Common myeloid progenitor, CD34-positive (primary cell): ENCODE measurements around the gene VPS39.
A peak's percentile ranks its signal among the peaks of the same experiment; 100 is the strongest.

Source experiments
- CTCF ChIA-PET: fragments of 350-600 bp; sonication (Branson Sonifier 250); formaldehyde crosslinking; loops from one replicate; lab custom pipeline; 2021; ENCODE audit warnings: antibody characterized with exemption; lab: Charles Lee
- POLR2A ChIA-PET: fragments of 350-600 bp; sonication (Branson Sonifier 250); formaldehyde crosslinking; loops from one replicate; lab custom pipeline; 2021; ENCODE audit warnings: antibody characterized with exemption; lab: Charles Lee
- DNase-seq, 3 donors: peaks; one replicate each; pipeline versions ENCODE4 v3.0.0 to v3.0.0-alpha.2; 2013
- H3K27ac ChIP-seq, 2 experiments: 1 replicate in 1 of 2; 2 replicates in 1 of 2; pipeline ENCODE4 v1.7.0; 2013; ENCODE audit warnings: inconsistent platforms in 2 of 2, low read length in 2 of 2, mild to moderate bottlenecking in 2 of 2, low read depth in 1 of 2, moderate library complexity in 1 of 2; ENCODE audit not compliant: severe bottlenecking in 2 of 2, insufficient read depth in 1 of 2, poor library complexity in 1 of 2
- H3K27me3 ChIP-seq, 5 experiments: replicated peaks in 2 of 5; 1 replicate in 3 of 5; 2 replicates in 2 of 5; pipeline versions ENCODE4 v1.6.1 to v1.7.0; 2013; ENCODE audit warnings: low read length in 4 of 5, mild to moderate bottlenecking in 2 of 5, moderate library complexity in 2 of 5, inconsistent platforms in 1 of 5; ENCODE audit not compliant: insufficient read depth in 5 of 5, control insufficient read depth in 4 of 5
- H3K36me3 ChIP-seq, 4 experiments: 1 replicate in 2 of 4; 2 replicates in 2 of 4; pipeline versions ENCODE4 v1.6.1 to v1.7.0; 2013; ENCODE audit warnings: low read length in 3 of 4, control low read depth in 1 of 4, mild to moderate bottlenecking in 1 of 4; ENCODE audit not compliant: control insufficient read depth in 4 of 4, insufficient read depth in 4 of 4
- H3K4me1 ChIP-seq, 4 experiments: 1 replicate in 3 of 4; 2 replicates in 1 of 4; pipeline versions ENCODE4 v1.6.1 to v1.7.1; 2013; ENCODE audit warnings: low read length in 3 of 4, mild to moderate bottlenecking in 3 of 4, control low read depth in 1 of 4, inconsistent platforms in 1 of 4, moderate library complexity in 1 of 4; ENCODE audit not compliant: control insufficient read depth in 4 of 4, insufficient read depth in 4 of 4; ENCODE audit errors: control extremely low read depth in 1 of 4
- H3K4me3 ChIP-seq, 7 experiments: 1 replicate in 4 of 7; 2 replicates in 3 of 7; pipeline versions ENCODE4 v1.5.1 to v1.7.0; 2013; ENCODE audit warnings: mild to moderate bottlenecking in 7 of 7, low read length in 6 of 7, moderate library complexity in 6 of 7, inconsistent platforms in 2 of 7, low read depth in 2 of 7, control low read depth in 1 of 7; ENCODE audit not compliant: insufficient read depth in 4 of 7, control insufficient read depth in 1 of 7; ENCODE audit errors: extremely low read depth in 1 of 7
- H3K9me3 ChIP-seq, 5 experiments: 1 replicate in 4 of 5; 2 replicates in 1 of 5; pipeline versions ENCODE4 v1.6.1 to v1.7.1; 2013; ENCODE audit warnings: low read length in 4 of 5, mild to moderate bottlenecking in 2 of 5, inconsistent platforms in 1 of 5, low read depth in 1 of 5, moderate library complexity in 1 of 5; ENCODE audit not compliant: control insufficient read depth in 4 of 5, insufficient read depth in 2 of 5; ENCODE audit errors: control extremely low read depth in 1 of 5
- WGBS: methylation state at CpG from one replicate; pipeline ENCODE4 v1.1.5; 2013; ENCODE audit not compliant: insufficient coverage; 5-methylcytosine and 5-hydroxymethylcytosine counted together

The VPS39 gene

GRCh38 chr15:42172475-42172874, 35.6 kb downstream of the VPS39 start:
- H3K36me3 ChIP-seq: peaks cover 19 to 81% (median 53%) of the 10 kb centered on the region in 4 experiments

GRCh38 chr15:42171795-42172194, 36.3 kb downstream of the VPS39 start:
- no CpG with 5 or more reads among the region's 1 CpG for WGBS
- no peaks in the 10 kb centered on the region for H3K4me1 ChIP-seq
- H3K27ac ChIP-seq: no peak overlapping the region
- POLR2A ChIA-PET: interaction anchor here (0.6 kb wide), 1 partner anchor 203 kb away, joined by 3 read pairs; no protein-coding TSS in a partner anchor
- H3K9me3 ChIP-seq: no peaks in the 10 kb centered on the region
- no peak for DNase-seq
- CTCF ChIA-PET: no interaction called here
- no peak overlapping the region for H3K4me3 ChIP-seq
- no peaks in the 10 kb centered on the region for H3K27me3 ChIP-seq
- H3K36me3 ChIP-seq: peaks cover 24 to 81% (median 58%) of the 10 kb centered on the region in 4 experiments

More at GRCh38 chr15:42172475-42172874, 35.6 kb downstream of the VPS39 start:
- CTCF ChIA-PET: no interaction called here
- Histone ChIP-seq H3K4me3 (no peak overlapping the region), H3K27ac (no peak overlapping the region), H3K4me1 (no peaks in the 10 kb centered on the region), H3K9me3 (no peaks in the 10 kb centered on the region), H3K27me3 (no peaks in the 10 kb centered on the region)
- DNase-seq: no peak
- POLR2A ChIA-PET: interaction anchor here (0.7 kb wide), 1 partner anchor 276 kb away, joined by 3 read pairs; no protein-coding TSS in a partner anchor
- WGBS: 95% methylated on average over 4 of the region's 5 CpGs

GRCh38 chr15:42171122-42171521, 37.0 kb downstream of the VPS39 start:
- H3K27me3 ChIP-seq: no peaks in the 10 kb centered on the region
- no peak overlapping the region for H3K27ac ChIP-seq
- ChIA-PET POLR2A (no interaction called here), CTCF (no interaction called here)
- peaks cover 28 to 83% (median 64%) of the 10 kb centered on the region in 4 experiments for H3K36me3 ChIP-seq
- DNase-seq: no peak
- WGBS: no CpG with 5 or more reads among the region's 1 CpG
- no peak overlapping the region for H3K4me3 ChIP-seq
- no peaks in the 10 kb centered on the region for H3K4me1 ChIP-seq
- no peaks in the 10 kb centered on the region for H3K9me3 ChIP-seq

GRCh38 chr15:42166225-42166940, 41.7 kb downstream of the VPS39 start:
- CTCF ChIA-PET: interaction anchor here (1.4 kb wide), 1 partner anchor 103 kb away, joined by 4 read pairs; no protein-coding TSS in a partner anchor
- DNase-seq: no peak

GRCh38 chr15:42165106-42165505, 43.0 kb downstream of the VPS39 start:
- DNase-seq: no peak
- peaks cover 29 to 92% (median 81%) of the 10 kb centered on the region in 4 experiments for H3K36me3 ChIP-seq
- H3K4me3 ChIP-seq: no peak overlapping the region

More at GRCh38 chr15:42166225-42166940, 41.7 kb downstream of the VPS39 start:
- H3K9me3 ChIP-seq: no peaks in the 10 kb centered on the region
- 95% methylated on average over 12 of the region's 13 CpGs for WGBS
- peaks cover 20 to 90% (median 77%) of the 10 kb centered on the region in 4 experiments for H3K36me3 ChIP-seq
- POLR2A ChIA-PET: no interaction called here
- H3K27ac ChIP-seq: no peak overlapping the region
- no peak overlapping the region for H3K4me3 ChIP-seq
- H3K27me3 ChIP-seq: no peaks in the 10 kb centered on the region
- H3K4me1 ChIP-seq: no peaks in the 10 kb centered on the region

GRCh38 chr15:42163947-42164550, 44.1 kb downstream of the VPS39 start:
- H3K4me1 ChIP-seq: no peaks in the 10 kb centered on the region
- DNase-seq: no peak
- CTCF ChIA-PET: interaction anchor here (2.2 kb wide), 1 partner anchor 29 kb away, joined by 5 read pairs; no protein-coding TSS in a partner anchor
- peaks cover 31 to 99% (median 86%) of the 10 kb centered on the region in 4 experiments for H3K36me3 ChIP-seq
- H3K27ac ChIP-seq: no peak overlapping the region
- H3K27me3 ChIP-seq: no peaks in the 10 kb centered on the region
- POLR2A ChIA-PET: no interaction called here
- WGBS: 93% methylated on average over 4 of the region's 4 CpGs
- no peak overlapping the region for H3K4me3 ChIP-seq
- no peaks in the 10 kb centered on the region for H3K9me3 ChIP-seq

More at GRCh38 chr15:42165106-42165505, 43.0 kb downstream of the VPS39 start:
- Histone ChIP-seq H3K9me3 (no peaks in the 10 kb centered on the region), H3K27me3 (no peaks in the 10 kb centered on the region), H3K4me1 (no peaks in the 10 kb centered on the region), H3K27ac (peak overlapping the region in 1 of 2 experiments; percentile 18)
- WGBS: 98% methylated on average over 5 of the region's 6 CpGs
- ChIA-PET POLR2A (interaction anchor here (1.0 kb wide), 1 partner anchor 108 kb away, joined by 3 read pairs; no protein-coding TSS in a partner anchor), CTCF (interaction anchor here (1.4 to 2.2 kb wide), 2 partner anchors 30 to 102 kb away, joined by 4 to 5 read pairs; no protein-coding TSS in a partner anchor)
